BJ (cell line): Measurements from ENCODE around the gene LLGL1. TPM values are rescaled to one million over a fixed set of nuclear protein-coding genes. Genes with fewer than 3 reads are reported as not detected.
A peak's percentile ranks its signal among the peaks of the same experiment; 100 is the strongest.

Experiments used
- CTCF ChIA-PET: fragments of 350-600 bp; formaldehyde crosslinking; extraction: SDS; loops from one replicate; lab custom pipeline; 2021; ENCODE audit warnings: antibody characterized with exemption, inconsistent platforms; lab: Yijun Ruan, JAX
- POLR2A ChIA-PET: fragments of 300-600 bp; sonication (Branson Sonifier 250); formaldehyde crosslinking; extraction: SDS; loops from one replicate; lab custom pipeline; 2021; ENCODE audit warnings: antibody characterized with exemption; lab: Charles Lee
- DNase-seq: peaks from one replicate; pipeline ENCODE4 v3.0.0-alpha.2; 2011; ENCODE audit warnings: low read depth
- H3K27me3 ChIP-seq: 2 replicates; pipeline ENCODE4 v1.6.0; 2011; ENCODE audit warnings: low read length; ENCODE audit not compliant: control insufficient read depth, insufficient read depth
- H3K36me3 ChIP-seq: 2 replicates; pipeline ENCODE4 v1.5.1; 2011; ENCODE audit warnings: low read length; ENCODE audit not compliant: control insufficient read depth, insufficient read depth
- H3K4me3 ChIP-seq: 2 replicates; pipeline ENCODE4 v1.5.1; 2011; ENCODE audit warnings: low read depth, mild to moderate bottlenecking, control low read depth, low read length
- polyA plus RNA-seq: library from polyadenylated mRNA; depleted of rRNA; stranded (reverse); fragments of >200 nt; gene quantifications from 2 replicates; pipeline ENCODE4 v1.2.3, GENCODE V29; 2011
- TF ChIP-seq, protein P1 (sequence below): IDR thresholded peaks from 2 replicates; pipeline ENCODE4 v1.5.1; 2011; ENCODE audit warnings: low read depth, mild to moderate bottlenecking, control low read depth, inconsistent platforms, low read length, moderate library complexity; ENCODE audit not compliant: insufficient read depth

Gene LLGL1
- polyA plus RNA-seq, 1 experiment, result 38.9 TPM

DNA sequence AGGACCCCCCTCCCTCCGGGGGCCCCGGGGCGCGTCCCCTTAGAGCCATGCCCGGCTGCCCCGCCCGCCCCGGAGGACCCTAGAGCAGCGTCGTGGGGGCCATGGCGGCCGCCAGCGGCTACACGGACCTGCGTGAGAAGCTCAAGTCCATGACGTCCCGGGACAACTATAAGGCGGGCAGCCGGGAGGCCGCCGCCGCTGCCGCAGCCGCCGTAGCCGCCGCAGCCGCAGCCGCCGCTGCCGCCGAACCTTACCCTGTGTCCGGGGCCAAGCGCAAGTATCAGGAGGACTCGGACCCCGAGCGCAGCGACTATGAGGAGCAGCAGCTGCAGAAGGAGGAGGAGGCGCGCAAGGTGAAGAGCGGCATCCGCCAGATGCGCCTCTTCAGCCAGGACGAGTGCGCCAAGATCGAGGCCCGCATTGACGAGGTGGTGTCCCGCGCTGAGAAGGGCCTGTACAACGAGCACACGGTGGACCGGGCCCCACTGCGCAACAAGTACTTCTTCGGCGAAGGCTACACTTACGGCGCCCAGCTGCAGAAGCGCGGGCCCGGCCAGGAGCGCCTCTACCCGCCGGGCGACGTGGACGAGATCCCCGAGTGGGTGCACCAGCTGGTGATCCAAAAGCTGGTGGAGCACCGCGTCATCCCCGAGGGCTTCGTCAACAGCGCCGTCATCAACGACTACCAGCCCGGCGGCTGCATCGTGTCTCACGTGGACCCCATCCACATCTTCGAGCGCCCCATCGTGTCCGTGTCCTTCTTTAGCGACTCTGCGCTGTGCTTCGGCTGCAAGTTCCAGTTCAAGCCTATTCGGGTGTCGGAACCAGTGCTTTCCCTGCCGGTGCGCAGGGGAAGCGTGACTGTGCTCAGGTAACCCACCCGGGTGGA, 41.0 kb upstream of the LLGL1 start:
- H3K4me3 ChIP-seq, result peak overlapping the region; percentile 88
- TF ChIP-seq, protein P1, sequence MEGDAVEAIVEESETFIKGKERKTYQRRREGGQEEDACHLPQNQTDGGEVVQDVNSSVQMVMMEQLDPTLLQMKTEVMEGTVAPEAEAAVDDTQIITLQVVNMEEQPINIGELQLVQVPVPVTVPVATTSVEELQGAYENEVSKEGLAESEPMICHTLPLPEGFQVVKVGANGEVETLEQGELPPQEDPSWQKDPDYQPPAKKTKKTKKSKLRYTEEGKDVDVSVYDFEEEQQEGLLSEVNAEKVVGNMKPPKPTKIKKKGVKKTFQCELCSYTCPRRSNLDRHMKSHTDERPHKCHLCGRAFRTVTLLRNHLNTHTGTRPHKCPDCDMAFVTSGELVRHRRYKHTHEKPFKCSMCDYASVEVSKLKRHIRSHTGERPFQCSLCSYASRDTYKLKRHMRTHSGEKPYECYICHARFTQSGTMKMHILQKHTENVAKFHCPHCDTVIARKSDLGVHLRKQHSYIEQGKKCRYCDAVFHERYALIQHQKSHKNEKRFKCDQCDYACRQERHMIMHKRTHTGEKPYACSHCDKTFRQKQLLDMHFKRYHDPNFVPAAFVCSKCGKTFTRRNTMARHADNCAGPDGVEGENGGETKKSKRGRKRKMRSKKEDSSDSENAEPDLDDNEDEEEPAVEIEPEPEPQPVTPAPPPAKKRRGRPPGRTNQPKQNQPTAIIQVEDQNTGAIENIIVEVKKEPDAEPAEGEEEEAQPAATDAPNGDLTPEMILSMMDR, result no peak
- ChIA-PET POLR2A (interaction anchor here (0.5 kb wide), 1 partner anchor 30 kb away, joined by 3 read pairs; no protein-coding TSS in a partner anchor), CTCF (interaction anchor here (0.6 to 1.9 kb wide), 3 partner anchors 24 to 44 kb away, joined by 3 to 4 read pairs (median 4); no protein-coding TSS in a partner anchor)
- peaks cover 4% of the 10 kb centered on the region for H3K36me3 ChIP-seq
- DNase-seq, result no peak
- H3K27me3 ChIP-seq, result no peaks in the 10 kb centered on the region

DNA sequence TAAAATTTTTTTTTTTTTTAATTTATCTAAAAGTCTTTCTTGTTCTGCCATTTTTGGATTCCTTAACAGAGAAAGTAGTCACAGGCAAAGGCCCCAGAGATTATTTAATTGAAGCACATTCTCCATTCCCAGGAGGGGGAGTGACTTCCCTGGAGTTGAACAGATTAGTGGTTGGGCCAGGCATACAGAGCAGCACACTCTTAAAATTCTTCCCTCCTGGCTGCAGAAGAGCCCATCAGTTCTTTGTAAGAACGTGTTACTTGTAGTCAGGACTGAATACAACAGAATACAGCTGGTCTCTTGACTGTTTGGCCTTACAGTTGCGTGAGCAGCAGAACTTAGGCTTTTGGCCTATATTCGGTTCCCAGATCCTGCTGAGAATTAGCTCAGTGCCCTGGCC, 40.0 kb upstream of the LLGL1 start:
- H3K36me3 ChIP-seq, result peaks cover 4% of the 10 kb centered on the region
- TF ChIP-seq, protein P1, result no peak
- CTCF ChIA-PET, result interaction anchor here (0.9 to 1.1 kb wide), 2 partner anchors 15 to 44 kb away, joined by 3 read pairs; no protein-coding TSS in a partner anchor
- POLR2A ChIA-PET, result no interaction called here
- H3K4me3 ChIP-seq, result peak overlapping the region; percentile 88
- no peak for DNase-seq
- no peaks in the 10 kb centered on the region for H3K27me3 ChIP-seq

DNA sequence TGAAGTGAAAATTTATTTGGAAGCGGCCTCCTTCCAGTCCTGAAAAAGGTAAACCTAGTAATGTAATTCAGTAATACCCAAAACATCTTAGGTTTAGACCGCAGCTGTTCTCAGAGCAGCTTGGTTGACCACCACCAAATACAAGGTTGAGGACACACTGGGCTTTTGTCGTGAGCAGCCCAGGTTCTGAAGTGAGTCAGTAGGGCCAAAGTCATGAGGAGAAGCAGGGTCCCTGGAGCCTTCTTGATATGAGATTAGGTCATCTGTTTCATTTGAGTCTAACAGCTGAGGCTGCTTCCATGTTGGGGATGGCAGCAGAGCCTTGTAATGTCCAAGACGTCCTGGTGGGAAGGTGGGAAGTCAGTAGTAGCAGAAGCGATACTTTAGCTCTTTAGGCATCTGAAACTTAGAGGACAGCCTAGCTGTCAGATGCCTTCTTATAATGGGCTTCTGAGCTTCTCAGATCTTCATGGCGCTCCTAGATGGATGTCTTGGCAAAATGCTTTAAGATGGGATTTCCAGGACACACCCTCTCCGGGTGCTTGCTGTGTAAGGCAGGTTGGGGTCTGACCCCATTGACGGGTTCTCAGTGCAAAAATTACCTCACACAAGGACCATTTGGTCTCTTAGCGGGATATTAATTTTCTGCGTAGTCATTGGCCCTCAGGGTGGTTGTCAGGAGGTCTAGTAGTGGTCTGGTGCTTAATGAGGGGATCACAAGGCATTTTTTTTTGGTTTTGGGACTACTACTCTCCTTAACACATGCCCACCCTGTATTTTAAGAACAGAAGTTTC, 39.4 kb upstream of the LLGL1 start:
- TF ChIP-seq, protein P1, result no peak
- DNase-seq, result no peak
- ChIA-PET CTCF (interaction anchor here (0.9 to 1.9 kb wide), 3 partner anchors 15 to 45 kb away, joined by 3 to 5 read pairs (median 3); no protein-coding TSS in a partner anchor), POLR2A (interaction anchor here (0.7 kb wide), 1 partner anchor 26 kb away, joined by 3 read pairs; no protein-coding TSS in a partner anchor)
- Histone ChIP-seq H3K4me3 (peak overlapping the region; percentile 88), H3K36me3 (peaks cover 4% of the 10 kb centered on the region), H3K27me3 (no peaks in the 10 kb centered on the region)

DNA sequence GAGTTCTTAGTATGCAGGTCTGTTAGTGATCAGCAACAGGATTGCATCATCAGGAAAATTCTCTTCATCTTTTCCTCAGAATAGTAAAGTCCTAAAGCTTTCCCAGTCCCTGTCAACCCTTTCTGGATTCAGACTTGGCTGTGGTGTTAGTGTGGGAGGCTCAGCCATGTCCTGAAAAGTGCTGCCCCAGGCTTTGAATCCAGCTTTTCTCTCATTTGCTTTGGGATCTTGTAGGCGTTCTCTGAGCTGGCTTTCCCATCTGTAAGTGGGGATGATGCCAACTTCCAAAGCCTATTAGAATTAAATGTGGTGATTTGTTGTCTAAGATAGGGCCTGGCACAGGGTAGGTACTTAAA, 38.8 kb upstream of the LLGL1 start:
- DNase-seq, result no peak
- no peaks in the 10 kb centered on the region for H3K27me3 ChIP-seq
- ChIA-PET POLR2A (interaction anchor here (0.7 kb wide), 1 partner anchor 27 kb away, joined by 3 read pairs; no protein-coding TSS in a partner anchor), CTCF (interaction anchor here (1.1 to 1.9 kb wide), 2 partner anchors 14 to 34 kb away, joined by 3 to 5 read pairs; no protein-coding TSS in a partner anchor)
- TF ChIP-seq, protein P1, result no peak
- peaks cover 4% of the 10 kb centered on the region for H3K36me3 ChIP-seq
- H3K4me3 ChIP-seq, result peak overlapping the region; percentile 88
